BLaER1 treated with 17β-estradiol and CSF1 and Interleukin-3, amounts not matched to agents 10 nM and 100 nM (cell line): ENCODE measurements around the gene ALG9.

Source experiments
- H3K27ac ChIP-seq, 11 experiments: shearing (Covaris generic); formaldehyde crosslinking; 2 replicates each; pipeline ENCODE4 v1.8.1; 2022
- H3K27me3 ChIP-seq, 11 experiments: shearing (Covaris generic); formaldehyde crosslinking; 2 replicates each; pipeline ENCODE4 v1.8.1; 2022
- H3K36me3 ChIP-seq, 11 experiments: shearing (Covaris generic); formaldehyde crosslinking; 2 replicates each; pipeline ENCODE4 v1.8.1; 2022
- H3K4me1 ChIP-seq, 10 experiments: shearing (Covaris generic); formaldehyde crosslinking; 2 replicates each; pipeline ENCODE4 v1.8.1; 2022
- H3K4me2 ChIP-seq, 11 experiments: shearing (Covaris generic); formaldehyde crosslinking; 2 replicates each; pipeline ENCODE4 v1.8.1; 2022
- H3K4me3 ChIP-seq, 10 experiments: shearing (Covaris generic); formaldehyde crosslinking; 2 replicates each; pipeline ENCODE4 v1.8.1; 2022
- H3K9ac ChIP-seq, 11 experiments: shearing (Covaris generic); formaldehyde crosslinking; 2 replicates each; pipeline ENCODE4 v1.8.1; 2022
- H3K9me3 ChIP-seq, 11 experiments: shearing (Covaris generic); formaldehyde crosslinking; replicated peaks in 1 of 11; 2 replicates each; pipeline ENCODE4 v1.8.1; 2022
- H4K20me1 ChIP-seq, 11 experiments: shearing (Covaris generic); formaldehyde crosslinking; 2 replicates each; pipeline ENCODE4 v1.8.1; 2022
- Cebpa-rat ChIP-seq, 11 experiments: shearing (Covaris generic); IDR thresholded peaks; 2 replicates each; pipeline ENCODE4 v1.8.1; 2022

ALG9 gene

DNA sequence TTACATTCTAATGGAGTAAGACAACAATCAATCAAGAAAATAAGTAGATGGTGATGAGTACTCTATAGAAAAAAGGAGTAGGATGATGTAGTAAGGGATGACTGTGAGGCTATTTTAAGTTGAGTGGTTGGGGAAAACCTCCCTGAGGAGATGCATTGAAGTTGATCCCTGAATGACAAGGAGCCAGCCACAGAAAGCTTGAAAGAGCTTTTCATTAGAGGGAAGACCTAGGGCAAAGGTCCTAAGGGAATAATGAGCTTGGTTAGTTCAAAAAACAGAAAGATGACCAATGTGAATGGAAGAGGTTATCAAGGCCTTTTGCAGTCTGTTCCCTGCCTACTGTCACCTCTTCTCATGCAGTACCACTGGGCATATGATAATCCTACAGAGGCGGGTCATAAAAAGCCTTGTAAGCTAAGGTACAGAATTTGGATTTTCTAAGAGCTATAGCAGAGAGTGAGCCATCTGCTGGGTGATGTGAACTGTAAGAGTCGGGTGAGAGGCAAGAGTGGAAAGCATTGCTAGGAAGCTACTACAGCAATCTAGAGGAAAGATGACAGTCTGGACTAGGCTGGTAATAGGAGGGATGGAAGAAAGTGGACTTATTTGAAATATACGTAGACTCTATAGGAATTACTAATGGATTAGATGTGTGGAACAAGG is 108.3 kb downstream of the ALG9 start:
- peaks cover 0 to 6% (median 0%) of the 10 kb centered on the region in 11 experiments; a peak in 6 of 22 replicates for H3K27me3 ChIP-seq
- peaks cover 0 to 37% (median 4%) of the 10 kb centered on the region in 11 experiments; a peak in 8 of 22 replicates for H4K20me1 ChIP-seq
- H3K4me2 ChIP-seq, result peak overlapping the region in 7 of 11 experiments; percentile 15 to 92 (median 27); a peak in 12 of 22 replicates
- no peaks in the 10 kb centered on the region for H3K9me3 ChIP-seq
- H3K36me3 ChIP-seq, result peaks cover 52 to 69% (median 65%) of the 10 kb centered on the region in 11 experiments
- H3K4me3 ChIP-seq, result no peak overlapping the region
- H3K9ac ChIP-seq, result no peak overlapping the region
- H3K4me1 ChIP-seq, result peaks cover 14 to 56% (median 45%) of the 10 kb centered on the region in 10 experiments
- no peak overlapping the region for H3K27ac ChIP-seq
- no peak for TF ChIP-seq Cebpa-rat (IDR thresholded peaks at IDR 0.05)

DNA sequence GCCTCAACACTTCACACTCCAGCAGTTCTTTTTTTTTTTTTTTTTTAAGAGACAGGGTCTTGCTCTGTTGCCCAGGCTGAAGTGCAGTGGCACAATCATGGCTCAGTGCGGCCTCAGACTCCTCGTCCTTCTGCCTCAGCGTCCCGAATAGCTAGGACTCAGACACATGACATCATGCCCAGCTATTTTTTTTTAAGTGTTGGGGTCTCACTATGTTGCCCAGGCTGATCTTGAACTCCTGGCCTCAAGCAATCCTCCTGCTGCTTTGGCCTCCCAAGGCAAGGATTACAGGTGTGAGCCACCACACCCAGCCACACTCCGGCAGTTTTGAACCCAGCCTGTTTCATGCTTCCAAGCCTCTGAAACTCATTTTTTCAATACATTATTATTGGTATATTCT is 108.9 kb downstream of the ALG9 start:
- peaks cover 58 to 75% (median 71%) of the 10 kb centered on the region in 11 experiments for H3K36me3 ChIP-seq

DNA sequence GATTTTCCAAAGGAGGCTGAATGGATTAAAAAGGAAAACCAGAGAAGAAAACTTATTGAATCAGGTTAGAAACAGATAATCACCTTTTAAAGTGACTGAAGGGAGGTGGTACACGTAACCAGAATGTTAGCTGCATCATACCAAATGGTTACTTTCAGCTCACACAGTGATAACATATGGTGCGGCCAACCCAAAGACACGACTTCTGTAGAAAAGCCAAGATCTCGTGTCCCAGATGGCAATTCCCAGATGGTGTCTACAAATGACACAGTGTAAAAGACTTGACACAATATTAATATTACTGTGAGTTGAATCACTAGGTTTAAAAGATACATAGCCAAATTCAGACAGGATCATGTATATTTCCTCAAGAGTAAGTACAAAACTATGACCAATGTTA is 110.3 kb downstream of the ALG9 start:
- Histone ChIP-seq H3K4me3 (no peak overlapping the region), H3K27ac (no peak overlapping the region), H3K9ac (no peak overlapping the region), H4K20me1 (peaks cover 0 to 37% (median 4%) of the 10 kb centered on the region in 11 experiments; a peak in 8 of 22 replicates), H3K4me2 (no peak overlapping the region), H3K4me1 (peaks cover 13 to 46% (median 37%) of the 10 kb centered on the region in 10 experiments), H3K27me3 (no peaks in the 10 kb centered on the region), H3K36me3 (peaks cover 69 to 89% (median 86%) of the 10 kb centered on the region in 11 experiments), H3K9me3 (no peaks in the 10 kb centered on the region)
- no peak for TF ChIP-seq Cebpa-rat (IDR thresholded peaks at IDR 0.05)

More for the DNA sequence above, 108.9 kb downstream of the ALG9 start:
- peaks cover 0 to 6% (median 0%) of the 10 kb centered on the region in 11 experiments; a peak in 6 of 22 replicates for H3K27me3 ChIP-seq
- no peak overlapping the region for H3K4me3 ChIP-seq
- H3K4me2 ChIP-seq, result peak overlapping the region in 4 of 11 experiments; percentile 15 to 92 (median 72); a peak in 9 of 22 replicates
- peaks cover 14 to 56% (median 45%) of the 10 kb centered on the region in 10 experiments for H3K4me1 ChIP-seq
- TF ChIP-seq Cebpa-rat (IDR thresholded peaks at IDR 0.05), result no peak
- H3K9ac ChIP-seq, result no peak overlapping the region
- no peak overlapping the region for H3K27ac ChIP-seq
- no peaks in the 10 kb centered on the region for H3K9me3 ChIP-seq
- peaks cover 0 to 37% (median 4%) of the 10 kb centered on the region in 11 experiments; a peak in 8 of 22 replicates for H4K20me1 ChIP-seq

GRCh38 chr11:111759778-111760407 is 111.5 kb downstream of the ALG9 start:
- Histone ChIP-seq H3K27ac (no peak overlapping the region), H3K36me3 (peaks cover 81 to 100% (median 98%) of the 10 kb centered on the region in 11 experiments)

DNA sequence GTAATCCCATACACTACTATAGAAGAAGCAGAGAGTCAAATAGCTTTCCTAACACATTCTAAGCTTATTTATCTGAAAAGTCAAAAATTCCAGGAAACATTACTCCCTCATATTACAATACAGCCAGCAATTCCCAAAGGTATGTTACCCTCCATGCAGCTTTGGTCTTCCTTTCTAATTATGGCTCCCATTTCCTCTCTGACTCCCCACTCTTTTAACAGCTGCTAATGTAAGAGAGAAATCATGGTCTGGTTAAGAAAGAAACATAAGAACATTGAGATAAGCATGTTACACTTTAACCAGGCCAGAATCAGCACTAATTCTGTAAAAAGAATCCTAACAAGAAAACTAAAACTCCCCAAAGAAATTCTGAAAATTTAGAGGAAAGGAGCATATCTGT is 112.0 kb downstream of the ALG9 start:
- H3K4me3 ChIP-seq, result no peak overlapping the region
- no peak for TF ChIP-seq Cebpa-rat (IDR thresholded peaks at IDR 0.05)
- peaks cover 85 to 100% (median 100%) of the 10 kb centered on the region in 11 experiments for H3K36me3 ChIP-seq
- H3K4me2 ChIP-seq, result peak overlapping the region in 6 of 11 experiments; percentile 11 to 49 (median 26); a peak in 8 of 22 replicates
- H3K27me3 ChIP-seq, result no peaks in the 10 kb centered on the region
- no peak overlapping the region for H3K9ac ChIP-seq
- H4K20me1 ChIP-seq, result peaks cover 0 to 27% (median 3%) of the 10 kb centered on the region in 11 experiments; a peak in 7 of 22 replicates
- H3K4me1 ChIP-seq, result peaks cover 5 to 37% (median 28%) of the 10 kb centered on the region in 10 experiments
- no peaks in the 10 kb centered on the region for H3K9me3 ChIP-seq
- no peak overlapping the region for H3K27ac ChIP-seq

More at GRCh38 chr11:111759778-111760407, 111.5 kb downstream of the ALG9 start:
- H3K4me2 ChIP-seq, result peak overlapping the region in 6 of 11 experiments; percentile 11 to 49 (median 26); a peak in 8 of 22 replicates
- peaks cover 0 to 32% (median 3%) of the 10 kb centered on the region in 11 experiments; a peak in 8 of 22 replicates for H4K20me1 ChIP-seq
- no peaks in the 10 kb centered on the region for H3K9me3 ChIP-seq
- no peak overlapping the region for H3K9ac ChIP-seq
- H3K4me3 ChIP-seq, result no peak overlapping the region
- H3K4me1 ChIP-seq, result peaks cover 10 to 42% (median 33%) of the 10 kb centered on the region in 10 experiments
- TF ChIP-seq Cebpa-rat (IDR thresholded peaks at IDR 0.05), result no peak
- no peaks in the 10 kb centered on the region for H3K27me3 ChIP-seq

DNA sequence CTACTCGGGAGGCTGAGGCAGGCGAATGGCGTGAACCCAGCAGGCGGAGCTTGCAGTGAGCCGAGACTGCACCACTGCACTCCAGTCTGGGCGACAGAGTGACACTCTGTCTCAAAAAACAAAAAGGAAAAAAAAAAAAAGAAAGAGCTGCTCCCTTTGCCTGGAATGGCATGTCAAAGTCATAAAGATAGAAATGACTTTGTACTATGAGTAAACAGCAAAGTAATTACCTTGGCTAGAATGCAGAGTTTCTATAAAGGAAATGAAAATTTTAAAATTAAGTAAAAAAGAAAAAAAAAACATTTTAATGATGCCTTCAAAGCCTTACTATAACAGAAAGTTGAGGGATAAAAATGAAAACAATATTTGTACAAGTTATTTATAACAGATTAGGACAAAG is 115.3 kb downstream of the ALG9 start:
- no peak for TF ChIP-seq Cebpa-rat (IDR thresholded peaks at IDR 0.05)
- Histone ChIP-seq H3K9ac (no peak overlapping the region), H3K4me3 (no peak overlapping the region), H4K20me1 (no peaks in the 10 kb centered on the region), H3K9me3 (no peaks in the 10 kb centered on the region), H3K36me3 (peaks cover 95 to 100% (median 100%) of the 10 kb centered on the region in 11 experiments), H3K4me2 (no peak overlapping the region), H3K27ac (no peak overlapping the region), H3K27me3 (no peaks in the 10 kb centered on the region), H3K4me1 (peaks cover 0 to 17% (median 11%) of the 10 kb centered on the region in 10 experiments; a peak in 12 of 20 replicates)

DNA sequence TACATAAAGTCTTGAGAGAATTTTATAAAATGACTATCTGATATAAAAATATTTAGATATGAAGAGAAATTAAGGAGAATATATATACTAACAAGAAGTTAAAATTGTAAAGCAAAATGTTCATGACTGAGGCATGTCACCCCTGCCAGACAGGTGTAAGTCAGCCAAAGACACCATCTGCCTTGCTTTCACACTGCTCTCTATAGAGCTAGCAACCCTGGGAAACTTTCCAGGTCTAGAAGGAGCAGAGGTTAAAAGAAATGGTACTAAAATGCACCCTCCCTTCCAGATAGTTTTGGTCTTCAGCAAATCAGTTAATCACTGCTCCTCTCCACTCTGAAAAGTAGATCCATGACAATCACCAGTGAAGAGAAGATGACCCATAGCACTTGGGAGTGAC is 121.7 kb downstream of the ALG9 start:
- no peak for TF ChIP-seq Cebpa-rat (IDR thresholded peaks at IDR 0.05)
- Histone ChIP-seq H3K27ac (no peak overlapping the region), H3K4me3 (no peak overlapping the region), H4K20me1 (peaks cover 0 to 3% (median 0%) of the 10 kb centered on the region in 11 experiments; a peak in 3 of 22 replicates), H3K27me3 (no peaks in the 10 kb centered on the region), H3K9ac (no peak overlapping the region), H3K9me3 (peaks cover 0 to 8% (median 0%) of the 10 kb centered on the region in 11 experiments; a peak in 6 of 22 replicates), H3K4me2 (no peak overlapping the region), H3K36me3 (peaks cover 91 to 100% (median 100%) of the 10 kb centered on the region in 11 experiments), H3K4me1 (no peaks in the 10 kb centered on the region)

DNA sequence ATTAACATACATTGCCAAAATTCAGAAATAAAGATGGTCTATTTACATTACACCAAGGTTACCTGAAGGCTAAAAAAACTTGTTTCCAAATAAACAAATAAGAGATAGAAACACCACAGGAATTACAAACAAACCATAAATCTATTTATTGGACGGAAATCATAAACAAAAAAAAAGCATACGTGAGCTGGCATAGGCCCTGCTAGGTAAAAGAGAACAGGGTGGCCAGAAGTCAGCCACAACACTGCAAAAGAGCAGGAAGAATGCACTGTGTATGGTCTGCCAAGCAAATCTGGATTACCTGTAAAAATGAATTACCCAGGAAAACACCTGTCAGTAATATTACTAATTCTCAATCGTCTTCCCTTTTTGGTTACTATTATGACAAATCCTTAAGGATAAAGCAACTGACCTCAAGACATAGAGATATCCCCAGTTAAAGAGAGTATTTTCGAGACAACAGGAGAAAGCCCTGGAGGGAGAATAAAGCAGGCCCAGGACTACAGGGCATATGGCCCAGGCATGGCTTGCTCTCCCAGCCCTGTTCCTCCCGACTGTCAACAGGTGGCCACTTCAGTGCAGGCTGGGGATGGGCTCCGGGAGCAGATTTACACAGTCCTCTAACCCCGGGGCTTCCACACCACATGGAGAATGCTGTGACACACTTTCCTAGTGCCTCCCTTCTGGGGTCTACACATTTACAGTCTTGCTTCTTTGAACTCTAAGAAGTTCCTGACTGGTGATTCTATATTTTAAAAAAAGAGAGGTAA is 123.2 kb downstream of the ALG9 start:
- Histone ChIP-seq H3K27ac (no peak overlapping the region), H3K36me3 (peaks cover 92 to 100% (median 100%) of the 10 kb centered on the region in 11 experiments)

More for the DNA sequence above, 123.2 kb downstream of the ALG9 start:
- no peak overlapping the region for H3K9ac ChIP-seq
- H3K4me3 ChIP-seq, result no peak overlapping the region
- peaks cover 0 to 3% (median 0%) of the 10 kb centered on the region in 11 experiments; a peak in 3 of 22 replicates for H4K20me1 ChIP-seq
- H3K4me2 ChIP-seq, result no peak overlapping the region
- H3K9me3 ChIP-seq, result peaks cover 0 to 8% (median 0%) of the 10 kb centered on the region in 11 experiments; a peak in 6 of 22 replicates
- H3K27me3 ChIP-seq, result no peaks in the 10 kb centered on the region
- no peaks in the 10 kb centered on the region for H3K4me1 ChIP-seq
- no peak for TF ChIP-seq Cebpa-rat (IDR thresholded peaks at IDR 0.05)
